Activated CD8-positive, alpha-beta T cell treated with anti-CD3 and anti-CD28 coated beads for 36 hours (primary cell): ENCODE data around the gene ITPR3. TPM values are rescaled to one million over a fixed set of nuclear protein-coding genes. Genes with fewer than 3 reads are reported as not detected.

Source experiments
- ATAC-seq: fragments of 200-7000 bp; cut with Tn5 transposase; one replicate; pipeline ENCODE4 v1.10.0; 2021; ENCODE audit warnings: mild to moderate bottlenecking, moderate library complexity
- CTCF ChIA-PET: fragments of 350-600 bp; sonication (Branson Sonifier 250); formaldehyde crosslinking; loops from one replicate; lab custom pipeline; 2021; ENCODE audit warnings: antibody characterized with exemption; lab: Charles Lee
- POLR2A ChIA-PET: fragments of 350-600 bp; sonication (Branson Sonifier 250); formaldehyde crosslinking; loops from one replicate; lab custom pipeline; 2021; ENCODE audit warnings: antibody characterized with exemption; lab: Charles Lee
- DNase-seq: peaks from one replicate; pipeline ENCODE4 v3.0.0-alpha.2; 2020
- H3K27ac Mint-ChIP-seq: one replicate; pipeline ENCODE4 v1.8.0; 2021; ENCODE audit warnings: mild to moderate bottlenecking, mixed read lengths
- H3K27me3 Mint-ChIP-seq: one replicate; pipeline ENCODE4 v1.8.0; 2021; ENCODE audit warnings: mixed read lengths
- H3K36me3 Mint-ChIP-seq: one replicate; pipeline ENCODE4 v1.8.0; 2021; ENCODE audit warnings: low read depth, mixed read lengths
- H3K4me1 Mint-ChIP-seq: one replicate; pipeline ENCODE4 v1.8.0; 2021; ENCODE audit warnings: low read depth, mixed read lengths
- H3K4me3 Mint-ChIP-seq: one replicate; pipeline ENCODE4 v1.8.0; 2021; ENCODE audit warnings: mild to moderate bottlenecking, moderate library complexity, mixed read lengths
- H3K9me3 Mint-ChIP-seq: one replicate; pipeline ENCODE4 v1.8.0; 2021; ENCODE audit warnings: mixed read lengths
- intact Hi-C: fragments of 100-400 bp; cut with micrococcal nuclease; formaldehyde crosslinking; loops from one replicate; pipeline ENCODE4 v1.10.0; 2022
- total RNA-seq, 2 experiments: library from RNA; stranded (reverse); gene quantifications; one replicate each; pipeline ENCODE4 v1.2.3, GENCODE V29; 2021
- TF ChIP-seq, protein P1 (sequence below): fragments of 200-600 bp; IDR thresholded peaks from one replicate; pipeline ENCODE4 v1.8.0; 2022; ENCODE audit warnings: antibody characterized with exemption, mild to moderate bottlenecking

ITPR3 gene
- total RNA-seq, 2 experiments from 2014 or later: 36.6 to 38.0 TPM

DNA sequence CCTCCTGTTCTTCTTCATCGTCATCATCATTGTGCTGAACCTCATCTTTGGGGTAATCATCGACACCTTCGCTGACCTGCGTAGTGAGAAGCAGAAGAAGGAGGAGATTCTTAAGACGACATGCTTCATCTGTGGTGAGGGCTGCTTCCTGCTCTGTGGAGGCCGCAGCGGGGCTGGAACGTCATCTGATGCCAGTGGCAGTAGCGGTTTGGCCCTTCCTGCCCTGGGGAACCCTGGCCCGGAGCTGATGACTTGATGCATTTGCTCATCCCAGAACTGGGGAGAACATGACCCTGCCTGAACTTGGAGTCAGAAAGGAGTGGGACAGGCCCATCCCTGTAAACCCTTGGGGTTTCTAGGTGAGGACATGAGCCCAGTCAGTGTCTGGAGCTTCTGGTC is 71.6 kb downstream of the ITPR3 start:
- H3K27me3 Mint-ChIP-seq: no peaks in the 10 kb centered on the region
- intact Hi-C loops: no loop called here
- TF ChIP-seq, protein P1, sequence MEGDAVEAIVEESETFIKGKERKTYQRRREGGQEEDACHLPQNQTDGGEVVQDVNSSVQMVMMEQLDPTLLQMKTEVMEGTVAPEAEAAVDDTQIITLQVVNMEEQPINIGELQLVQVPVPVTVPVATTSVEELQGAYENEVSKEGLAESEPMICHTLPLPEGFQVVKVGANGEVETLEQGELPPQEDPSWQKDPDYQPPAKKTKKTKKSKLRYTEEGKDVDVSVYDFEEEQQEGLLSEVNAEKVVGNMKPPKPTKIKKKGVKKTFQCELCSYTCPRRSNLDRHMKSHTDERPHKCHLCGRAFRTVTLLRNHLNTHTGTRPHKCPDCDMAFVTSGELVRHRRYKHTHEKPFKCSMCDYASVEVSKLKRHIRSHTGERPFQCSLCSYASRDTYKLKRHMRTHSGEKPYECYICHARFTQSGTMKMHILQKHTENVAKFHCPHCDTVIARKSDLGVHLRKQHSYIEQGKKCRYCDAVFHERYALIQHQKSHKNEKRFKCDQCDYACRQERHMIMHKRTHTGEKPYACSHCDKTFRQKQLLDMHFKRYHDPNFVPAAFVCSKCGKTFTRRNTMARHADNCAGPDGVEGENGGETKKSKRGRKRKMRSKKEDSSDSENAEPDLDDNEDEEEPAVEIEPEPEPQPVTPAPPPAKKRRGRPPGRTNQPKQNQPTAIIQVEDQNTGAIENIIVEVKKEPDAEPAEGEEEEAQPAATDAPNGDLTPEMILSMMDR: no peak
- H3K36me3 Mint-ChIP-seq: peaks cover 71% of the 10 kb centered on the region
- DNase-seq: peak; percentile 82
- ATAC-seq: peak; percentile 70
- CTCF ChIA-PET: interaction anchor here (0.8 to 3.3 kb wide), 3 partner anchors 9 to 113 kb away, joined by 3 to 12 read pairs (median 6); partner anchors contain the start of genes BAK1 and UQCC2
- H3K4me3 Mint-ChIP-seq: no peak overlapping the region
- peak overlapping the region; percentile 79 for H3K27ac Mint-ChIP-seq
- H3K4me1 Mint-ChIP-seq: peaks cover 67% of the 10 kb centered on the region
- no peaks in the 10 kb centered on the region for H3K9me3 Mint-ChIP-seq
- POLR2A ChIA-PET: interaction anchor here (1.3 to 5.1 kb wide), 3 partner anchors 10 to 71 kb away, joined by 3 to 33 read pairs (median 21); partner anchors contain the start of gene UQCC2

DNA sequence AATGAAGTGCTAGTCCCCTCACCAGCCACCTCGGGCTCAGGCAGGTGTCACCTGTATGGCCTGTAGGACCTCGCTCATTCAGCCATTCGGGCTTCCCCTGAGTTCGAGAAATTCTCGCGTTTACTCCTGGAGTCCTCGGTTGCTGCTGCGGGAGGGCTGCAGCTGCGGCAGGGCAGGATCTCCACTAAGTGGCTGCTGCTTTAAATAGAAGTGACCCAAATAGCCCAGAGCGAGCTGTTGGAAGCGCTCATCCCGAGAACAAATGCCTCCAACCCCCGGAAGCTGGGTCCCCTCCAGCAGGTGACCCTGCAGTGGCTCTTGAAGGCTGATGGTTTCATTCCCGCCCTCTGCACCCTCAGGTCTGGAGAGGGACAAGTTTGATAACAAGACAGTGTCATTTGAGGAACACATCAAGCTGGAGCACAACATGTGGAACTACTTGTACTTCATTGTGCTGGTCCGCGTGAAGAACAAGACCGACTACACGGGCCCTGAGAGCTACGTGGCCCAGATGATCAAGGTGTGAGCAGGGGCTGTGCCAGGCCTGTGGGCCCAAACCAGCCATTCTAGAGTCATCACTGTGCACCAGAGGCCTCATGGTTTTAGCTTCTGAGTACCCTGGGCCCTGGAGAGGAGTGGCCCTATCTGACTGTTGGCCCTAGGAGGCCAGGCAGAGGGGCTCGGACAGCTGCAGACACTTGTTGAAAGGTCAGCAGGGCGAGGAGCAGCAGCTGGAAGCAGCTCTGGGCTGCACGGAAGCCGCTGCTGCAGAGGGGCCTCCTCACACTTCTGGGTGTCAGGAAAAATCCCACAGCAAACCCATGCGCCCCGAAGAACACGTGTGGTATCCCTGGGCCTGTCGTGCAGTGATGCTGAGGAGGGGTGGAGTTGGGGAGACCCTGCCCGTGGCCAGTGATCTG is 72.3 kb downstream of the ITPR3 start:
- H3K27me3 Mint-ChIP-seq: no peaks in the 10 kb centered on the region
- ATAC-seq (no peak), DNase-seq (no peak)
- no peaks in the 10 kb centered on the region for H3K9me3 Mint-ChIP-seq
- TF ChIP-seq, protein P1: no peak
- intact Hi-C loops: no loop called here
- POLR2A ChIA-PET: interaction anchor here (0.9 to 5.1 kb wide), 11 partner anchors 10 to 389 kb away, joined by 3 to 33 read pairs (median 4); partner anchors contain the start of genes ITPR3 and UQCC2
- peaks cover 70% of the 10 kb centered on the region for H3K4me1 Mint-ChIP-seq
- CTCF ChIA-PET: interaction anchor here (0.8 to 3.3 kb wide), 7 partner anchors 10 to 114 kb away, joined by 3 to 17 read pairs (median 6); partner anchors contain the start of genes BAK1 and UQCC2
- H3K27ac Mint-ChIP-seq: peak overlapping the region; percentile 79
- H3K4me3 Mint-ChIP-seq: no peak overlapping the region
- H3K36me3 Mint-ChIP-seq: peaks cover 70% of the 10 kb centered on the region

DNA sequence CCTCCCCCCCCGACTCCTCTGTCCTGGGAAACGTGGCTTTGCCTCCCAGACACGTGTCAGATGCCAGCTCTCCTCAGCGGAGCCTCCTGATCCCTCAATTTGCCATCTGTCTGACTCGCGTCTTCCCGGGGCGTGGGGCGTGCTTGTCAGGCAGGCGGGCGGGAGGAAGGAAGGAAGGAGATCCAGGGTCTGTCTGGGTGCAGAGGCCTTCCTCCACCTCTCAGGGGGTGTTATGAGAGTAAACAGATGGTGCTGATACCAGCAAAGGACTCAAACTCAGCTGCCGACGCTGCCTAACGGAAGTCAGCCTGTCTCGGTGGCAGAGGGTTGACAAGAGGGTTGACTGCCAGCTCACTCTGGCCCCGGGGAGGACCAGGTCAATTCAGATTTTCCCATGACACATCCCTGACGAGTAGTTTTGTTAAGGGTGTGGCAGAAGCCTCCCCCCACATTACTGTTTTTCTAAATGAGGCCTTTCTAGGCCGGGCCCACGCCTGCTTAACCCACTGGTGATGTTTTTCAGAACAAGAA is 73.3 kb downstream of the ITPR3 start:
- H3K4me3 Mint-ChIP-seq: peak overlapping the region; percentile 29
- peaks cover 72% of the 10 kb centered on the region for H3K4me1 Mint-ChIP-seq
- peaks cover 73% of the 10 kb centered on the region for H3K36me3 Mint-ChIP-seq
- CTCF ChIA-PET: interaction anchor here (0.8 to 3.3 kb wide), 8 partner anchors 11 to 112 kb away, joined by 3 to 17 read pairs (median 5); partner anchors contain the start of genes ITPR3 and UQCC2
- intact Hi-C loops: no loop called here
- DNase-seq (peak; percentile 88), ATAC-seq (peak; percentile 83)
- H3K9me3 Mint-ChIP-seq: no peaks in the 10 kb centered on the region
- H3K27ac Mint-ChIP-seq: peak overlapping the region; percentile 79
- no peaks in the 10 kb centered on the region for H3K27me3 Mint-ChIP-seq
- POLR2A ChIA-PET: interaction anchor here (0.9 to 5.1 kb wide), 11 partner anchors 11 to 444 kb away, joined by 3 to 33 read pairs (median 4); partner anchors contain the start of genes ITPR3 and UQCC2
- TF ChIP-seq, protein P1: no peak

DNA sequence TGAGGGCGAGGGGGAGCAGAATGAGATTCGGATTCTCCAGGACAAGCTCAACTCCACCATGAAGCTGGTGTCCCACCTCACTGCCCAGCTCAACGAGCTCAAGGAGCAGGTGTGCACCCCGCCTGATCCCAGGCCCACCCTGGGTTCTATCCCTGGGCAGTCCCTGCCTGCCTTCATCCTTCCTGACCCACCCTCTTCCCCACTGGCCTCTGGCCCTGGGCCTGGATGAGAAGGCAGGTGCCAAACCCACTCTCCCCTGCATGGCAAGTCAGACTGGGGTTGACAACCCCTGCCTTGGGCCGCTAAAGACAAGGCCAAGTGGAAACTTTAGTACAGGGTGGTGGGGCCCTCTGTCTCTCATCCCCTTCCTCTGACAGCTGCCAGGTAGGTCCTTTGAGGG is 73.9 kb downstream of the ITPR3 start:
- H3K4me1 Mint-ChIP-seq: peaks cover 73% of the 10 kb centered on the region
- POLR2A ChIA-PET: interaction anchor here (0.9 to 5.1 kb wide), 8 partner anchors 12 to 445 kb away, joined by 3 to 33 read pairs (median 6); partner anchors contain the start of genes ITPR3 and UQCC2
- CTCF ChIA-PET: interaction anchor here (1.3 to 3.3 kb wide), 6 partner anchors 12 to 109 kb away, joined by 3 to 17 read pairs (median 8); partner anchors contain the start of genes ITPR3 and UQCC2
- ATAC-seq (no peak), DNase-seq (no peak)
- H3K36me3 Mint-ChIP-seq: peaks cover 70% of the 10 kb centered on the region
- TF ChIP-seq, protein P1: no peak
- no peaks in the 10 kb centered on the region for H3K9me3 Mint-ChIP-seq
- intact Hi-C loops: no loop called here
- no peak overlapping the region for H3K4me3 Mint-ChIP-seq
- H3K27me3 Mint-ChIP-seq: no peaks in the 10 kb centered on the region
- peak overlapping the region; percentile 79 for H3K27ac Mint-ChIP-seq
